ENCODE measurements around the gene LAMA4. TPM values are rescaled to one million over a fixed set of nuclear protein-coding genes. Genes with fewer than 3 reads are reported as not detected.

The LAMA4 gene
- total RNA-seq, 4 donors from 2014 or later = 8.1 to 116 (median 19.0) TPM

GRCh38 chr6:112184951-112185350 lies 69.4 kb downstream of the LAMA4 start:
- Histone ChIP-seq H3K36me3 (peaks cover 0 to 32% (median 0%) of the 10 kb centered on the region in 3 donors), H3K4me3 (no peak overlapping the region), H3K4me1 (peaks cover 0 to 25% (median 0%) of the 10 kb centered on the region in 3 donors), H3K9me3 (no peaks in the 10 kb centered on the region), H3K27ac (peak overlapping the region in 2 of 4 donors; percentile 7 to 50), H3K27me3 (no peaks in the 10 kb centered on the region)
- WGBS, 2 donors = 32 to 44% methylated on average over 9 of the region's 9 CpGs
- intact Hi-C loops (cut with DNase I) = loop anchor here (5.0 to 10.0 kb wide), 2 partner anchors 127 to 190 kb away; no protein-coding TSS in a partner anchor
- no peak for TF ChIP-seq POLR2A (IDR thresholded peaks at IDR 0.05)
- TF ChIP-seq, protein P1, sequence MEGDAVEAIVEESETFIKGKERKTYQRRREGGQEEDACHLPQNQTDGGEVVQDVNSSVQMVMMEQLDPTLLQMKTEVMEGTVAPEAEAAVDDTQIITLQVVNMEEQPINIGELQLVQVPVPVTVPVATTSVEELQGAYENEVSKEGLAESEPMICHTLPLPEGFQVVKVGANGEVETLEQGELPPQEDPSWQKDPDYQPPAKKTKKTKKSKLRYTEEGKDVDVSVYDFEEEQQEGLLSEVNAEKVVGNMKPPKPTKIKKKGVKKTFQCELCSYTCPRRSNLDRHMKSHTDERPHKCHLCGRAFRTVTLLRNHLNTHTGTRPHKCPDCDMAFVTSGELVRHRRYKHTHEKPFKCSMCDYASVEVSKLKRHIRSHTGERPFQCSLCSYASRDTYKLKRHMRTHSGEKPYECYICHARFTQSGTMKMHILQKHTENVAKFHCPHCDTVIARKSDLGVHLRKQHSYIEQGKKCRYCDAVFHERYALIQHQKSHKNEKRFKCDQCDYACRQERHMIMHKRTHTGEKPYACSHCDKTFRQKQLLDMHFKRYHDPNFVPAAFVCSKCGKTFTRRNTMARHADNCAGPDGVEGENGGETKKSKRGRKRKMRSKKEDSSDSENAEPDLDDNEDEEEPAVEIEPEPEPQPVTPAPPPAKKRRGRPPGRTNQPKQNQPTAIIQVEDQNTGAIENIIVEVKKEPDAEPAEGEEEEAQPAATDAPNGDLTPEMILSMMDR (IDR thresholded peaks at IDR 0.05) = no peak
- DNase-seq = no peak

GRCh38 chr6:112183271-112183671 lies 71.1 kb downstream of the LAMA4 start:
- Histone ChIP-seq H3K27me3 (no peaks in the 10 kb centered on the region), H3K4me1 (peaks cover 0 to 27% (median 0%) of the 10 kb centered on the region in 3 donors), H3K9me3 (no peaks in the 10 kb centered on the region), H3K36me3 (peaks cover 0 to 27% (median 0%) of the 10 kb centered on the region in 3 donors), H3K4me3 (no peak overlapping the region), H3K27ac (peak overlapping the region in 3 of 4 donors; percentile 5 to 55 (median 48))
- WGBS, 2 donors = 53 to 68% methylated on average over 3 of the region's 3 CpGs
- TF ChIP-seq POLR2A (IDR thresholded peaks at IDR 0.05) = no peak
- TF ChIP-seq, protein P1 (IDR thresholded peaks at IDR 0.05) = no peak
- DNase-seq = no peak
- intact Hi-C loops (cut with DNase I) = loop anchor here (5.0 to 10.0 kb wide), 2 partner anchors 129 to 192 kb away; no protein-coding TSS in a partner anchor

- Histone ChIP-seq H3K27ac (peak overlapping the region in 2 of 4 donors; percentile 12 to 17), H3K36me3 (peaks cover 0 to 9% (median 0%) of the 10 kb centered on the region in 3 donors), H3K4me1 (peaks cover 0 to 27% (median 0%) of the 10 kb centered on the region in 3 donors), H3K4me3 (no peak overlapping the region), H3K27me3 (no peaks in the 10 kb centered on the region), H3K9me3 (no peaks in the 10 kb centered on the region)
- intact Hi-C loops (cut with DNase I) = loop anchor here (5.0 to 10.0 kb wide), 2 partner anchors 131 to 194 kb away; no protein-coding TSS in a partner anchor
- WGBS, 2 donors = 64 to 72% methylated on average over 5 of the region's 5 CpGs
- TF ChIP-seq, protein P1 (IDR thresholded peaks at IDR 0.05) = no peak
- TF ChIP-seq POLR2A (IDR thresholded peaks at IDR 0.05) = no peak
- no peak for DNase-seq
These were observed 73.2 kb downstream of the LAMA4 start for GRCh38 chr6:112181130-112181529.

DNA sequence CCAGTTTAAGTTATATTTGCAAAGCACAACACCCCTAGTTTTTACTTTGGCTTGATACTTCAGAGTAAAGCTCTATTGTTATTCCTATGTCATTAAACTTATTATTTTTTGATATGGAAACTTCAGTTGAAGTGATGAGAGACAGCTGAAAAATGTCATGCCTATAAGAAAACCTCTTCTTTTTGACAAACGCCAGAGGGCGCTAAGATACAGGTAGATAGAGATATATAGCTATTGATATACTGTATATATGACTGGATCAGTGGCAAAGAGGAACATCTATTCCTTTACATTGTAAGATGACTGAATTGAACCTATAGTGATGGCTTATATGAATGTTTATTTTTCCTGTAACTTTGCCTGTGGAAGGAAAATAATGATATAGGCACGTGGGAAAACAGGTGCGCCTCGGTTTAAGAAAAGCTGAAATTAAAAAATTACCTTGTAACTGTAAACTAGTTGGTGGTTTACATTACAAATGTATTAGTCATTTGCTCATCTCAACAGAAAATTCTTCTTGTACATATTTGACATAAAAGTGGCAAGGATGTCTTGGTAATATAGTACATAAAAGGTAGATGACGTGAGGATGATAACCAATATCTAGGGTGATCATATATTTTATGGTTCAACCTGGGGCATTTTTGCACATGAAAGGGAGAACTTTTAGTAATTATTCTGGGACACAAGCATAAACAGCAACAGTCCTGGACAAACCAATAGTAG lies 74.1 kb downstream of the LAMA4 start:
- Histone ChIP-seq H3K36me3 (peaks cover 0 to 7% (median 0%) of the 10 kb centered on the region in 3 donors), H3K27me3 (no peaks in the 10 kb centered on the region), H3K4me1 (peaks cover 0 to 23% (median 0%) of the 10 kb centered on the region in 3 donors), H3K9me3 (no peaks in the 10 kb centered on the region), H3K4me3 (no peak overlapping the region), H3K27ac (peak overlapping the region in 1 of 4 donors; percentile 17)
- no peak for TF ChIP-seq POLR2A (IDR thresholded peaks at IDR 0.05)
- TF ChIP-seq, protein P1 (IDR thresholded peaks at IDR 0.05) = peak; percentile 52 to 79 (median 64)
- DNase-seq = no peak
- intact Hi-C loops (cut with DNase I) = loop anchor here (5.0 to 10.0 kb wide), 2 partner anchors 132 to 195 kb away; no protein-coding TSS in a partner anchor
- WGBS, 2 donors = 46 to 56% methylated on average over 6 of the region's 6 CpGs

DNA sequence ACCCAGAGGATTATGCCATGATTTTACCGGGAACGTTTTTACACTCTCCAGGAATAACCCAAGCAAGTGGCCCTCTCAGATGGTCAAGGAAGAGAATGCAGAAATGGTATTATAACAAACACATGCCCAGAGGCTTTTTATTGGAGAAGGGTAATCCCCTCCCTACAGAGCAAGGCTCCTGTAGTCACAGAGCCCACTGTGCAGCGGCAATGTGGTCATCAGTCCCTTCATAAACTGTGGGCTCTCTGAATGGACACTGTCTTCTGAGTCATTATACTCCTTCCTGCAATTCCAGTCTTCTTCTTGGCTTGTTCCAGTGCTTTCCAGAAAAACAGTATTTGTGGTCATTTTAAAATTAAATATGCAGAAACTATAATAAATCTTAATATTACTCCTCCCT lies 74.7 kb downstream of the LAMA4 start:
- no peak for TF ChIP-seq POLR2A (IDR thresholded peaks at IDR 0.05)
- TF ChIP-seq, protein P1 (IDR thresholded peaks at IDR 0.05) = no peak
- intact Hi-C loops (cut with DNase I) = loop anchor here (5.0 to 10.0 kb wide), 2 partner anchors 133 to 195 kb away; no protein-coding TSS in a partner anchor
- DNase-seq = no peak
- Histone ChIP-seq H3K4me1 (peaks cover 0 to 18% (median 0%) of the 10 kb centered on the region in 3 donors), H3K9me3 (no peaks in the 10 kb centered on the region), H3K4me3 (no peak overlapping the region), H3K27me3 (no peaks in the 10 kb centered on the region), H3K27ac (peak overlapping the region in 3 of 4 donors; percentile 1 to 23 (median 5)), H3K36me3 (peaks cover 0 to 14% (median 0%) of the 10 kb centered on the region in 3 donors)
- 64 to 67% methylated on average over 3 of the region's 3 CpGs for WGBS, 2 donors
